GM12878 (cell line): ENCODE results near the gene ARHGEF7. TPM values are rescaled to one million over a fixed set of nuclear protein-coding genes. Genes with fewer than 3 reads are reported as not detected.

Experiments used
- CTCF ChIP-seq, 3 experiments: IDR thresholded peaks in 2 of 3; conservative IDR thresholded peaks in 1 of 3; 2 replicates each; pipeline ENCODE4 v1.5.1; 2011; ENCODE audit warnings: low read depth in 3 of 3, low read length in 3 of 3, mild to moderate bottlenecking in 3 of 3, control low read depth in 2 of 3, moderate library complexity in 2 of 3, inconsistent platforms in 1 of 3, mixed read lengths in 1 of 3; ENCODE audit not compliant: control insufficient read depth in 2 of 3, insufficient read depth in 1 of 3; ENCODE audit errors: extremely low read depth in 1 of 3
- EP300 ChIP-seq, 2 experiments: fragments of 150-350 bp in 1 of 2; IDR thresholded peaks; 2 replicates each; pipeline ENCODE4 v1.6.1; 2011 to 2012; ENCODE audit warnings: low read depth in 2 of 2, low read length in 2 of 2, borderline replicate concordance in 1 of 2, improper control_type of control experiment in 1 of 2, inconsistent platforms in 1 of 2; ENCODE audit not compliant: control insufficient read depth in 1 of 2
- HDAC2 ChIP-seq: fragments of 200-600 bp; sonication (generic); IDR thresholded peaks from 2 replicates; pipeline ENCODE4 v1.6.1; 2017
- MLLT1 ChIP-seq: fragments of 450-650 bp; IDR thresholded peaks from 2 replicates; pipeline ENCODE4 v1.6.1; 2016; ENCODE audit warnings: mild to moderate bottlenecking
- SMC3 ChIP-seq: IDR thresholded peaks from 2 replicates; pipeline ENCODE4 v1.6.1; 2011; ENCODE audit warnings: low read length, improper control_type of control experiment, borderline replicate concordance
- TCF3 ChIP-seq: IDR thresholded peaks from 2 replicates; pipeline ENCODE4 v1.6.1; 2012; ENCODE audit warnings: low read depth, mild to moderate bottlenecking, low read length, borderline replicate concordance; ENCODE audit not compliant: insufficient read depth
- TCF7 ChIP-seq: IDR thresholded peaks from 2 replicates; pipeline ENCODE4 v1.6.1; 2014; ENCODE audit warnings: antibody characterized with exemption, borderline replicate concordance
- polyA plus RNA-seq, 11 experiments: library from polyadenylated mRNA; depleted of rRNA in 4 of 11; unstranded in 6 of 11; stranded (reverse) in 5 of 11; fragments of >200 nt; fragmentation: Nextera tagmentation in 4 of 11; fragmentation: Illumina TruSeq in 1 of 11; extraction: Ambion mirVana in 4 of 11; extraction: Trizol in 1 of 11; gene quantifications; 1 replicate in 1 of 11; 2 replicates in 10 of 11; pipeline versions ENCODE4 v1.2.1 to v1.2.3, GENCODE V29; 2011 to 2016; ENCODE audit warnings: inconsistent platforms in 2 of 11, missing spikeins in 2 of 11, low read depth in 1 of 11
- total RNA-seq, 4 experiments: library from RNA; depleted of rRNA in 3 of 4; stranded (reverse); fragments of >200 nt in 3 of 4; fragmentation: Illumina TruSeq in 1 of 4; extraction: Trizol in 1 of 4; gene quantifications; 2 replicates each; pipeline versions ENCODE4 v1.2.1 to v1.2.3, GENCODE V29; 2013 to 2021

ARHGEF7 gene
- total and polyA plus RNA-seq, 10 of the 15 experiments (the other 5 are each of a cell fraction or from before 2014, with no cell fraction given), result 4.7 to 65.5 (median 36.6) TPM

GRCh38 chr13:111216166-111216960 lies 101.3 kb downstream of the ARHGEF7 start (continued):
- TF ChIP-seq CTCF (IDR thresholded peaks at IDR 0.05 in 2 of 3, conservative IDR thresholded peaks at IDR 0.05 in 1 of 3; ENCODE audit: control insufficient read depth in 2 of 3, extremely low read depth in 1 of 3, insufficient read depth in 1 of 3, low read depth in 3 of 3, low read length in 3 of 3) (peak; percentile 52 to 55 (median 53); a peak in 5 of 6 replicates), TCF7 (no peak), MLLT1 (no peak), HDAC2 (no peak), EP300 (IDR thresholded peaks at IDR 0.05; ENCODE audit: borderline replicate concordance in 1 of 2, control insufficient read depth in 1 of 2, low read depth in 2 of 2, low read length in 2 of 2) (no peak), SMC3 (peak; percentile 71), TCF3 (no peak)
